ENCODE measurements around the gene CAGE1.

The CAGE1 gene

DNA sequence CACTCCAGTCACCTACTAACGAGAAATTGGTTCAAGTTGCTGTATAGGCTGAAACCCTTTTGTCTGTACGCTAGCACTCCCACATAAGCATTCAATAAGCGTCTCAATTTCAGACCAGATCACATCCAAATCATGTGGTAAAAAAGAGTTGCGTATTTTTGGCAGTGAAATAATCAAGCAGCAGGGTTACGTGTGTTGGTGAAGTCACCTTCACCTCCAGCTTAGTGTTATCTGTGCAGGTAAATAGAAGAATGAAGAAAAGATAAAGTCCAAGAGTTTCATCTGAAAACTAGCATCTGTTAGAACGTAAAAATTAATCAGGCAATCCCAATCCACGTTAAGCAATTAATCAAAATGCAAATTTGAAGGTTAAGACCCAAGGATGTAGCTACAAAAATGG is 87.8 kb downstream of the CAGE1 start:
- DNase-seq, result no peak

DNA sequence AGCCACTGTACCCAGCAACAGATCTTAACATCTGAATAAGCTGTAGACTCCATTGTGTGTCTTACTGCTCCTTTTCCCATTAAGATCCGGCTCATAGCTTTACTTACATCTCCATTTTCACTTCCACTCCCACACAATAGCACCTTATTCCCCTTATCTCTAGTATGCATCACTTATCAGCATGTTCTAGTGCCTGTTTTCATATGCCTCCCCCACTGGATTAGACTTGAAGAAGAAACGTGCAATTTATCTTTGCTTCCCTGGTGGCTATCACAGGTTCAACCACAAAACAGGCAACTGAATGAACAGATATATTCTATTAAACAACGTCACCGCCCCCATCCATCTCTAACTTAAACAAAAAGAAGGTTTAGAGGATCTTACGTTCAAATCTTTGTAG is 88.6 kb downstream of the CAGE1 start:
- DNase-seq, result no peak

DNA sequence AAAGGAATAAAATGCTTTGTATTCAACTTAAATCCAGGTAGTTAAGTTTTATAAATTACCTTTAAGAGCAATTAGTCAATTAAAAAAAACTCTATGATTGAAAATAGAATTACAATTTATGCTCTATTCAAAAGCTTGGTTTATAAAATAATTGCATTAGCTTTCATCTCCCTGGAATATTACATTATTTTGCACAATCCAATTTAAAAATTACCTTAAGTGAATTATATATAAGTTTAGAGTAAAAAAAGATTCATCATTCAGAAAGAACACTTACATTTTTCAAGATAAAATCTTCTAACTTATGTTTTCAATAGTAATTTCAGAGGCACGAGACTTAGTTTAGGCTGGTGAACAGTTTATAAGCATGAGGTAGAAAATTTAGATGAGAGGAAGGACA is 91.4 kb downstream of the CAGE1 start:
- DNase-seq, result no peak

DNA sequence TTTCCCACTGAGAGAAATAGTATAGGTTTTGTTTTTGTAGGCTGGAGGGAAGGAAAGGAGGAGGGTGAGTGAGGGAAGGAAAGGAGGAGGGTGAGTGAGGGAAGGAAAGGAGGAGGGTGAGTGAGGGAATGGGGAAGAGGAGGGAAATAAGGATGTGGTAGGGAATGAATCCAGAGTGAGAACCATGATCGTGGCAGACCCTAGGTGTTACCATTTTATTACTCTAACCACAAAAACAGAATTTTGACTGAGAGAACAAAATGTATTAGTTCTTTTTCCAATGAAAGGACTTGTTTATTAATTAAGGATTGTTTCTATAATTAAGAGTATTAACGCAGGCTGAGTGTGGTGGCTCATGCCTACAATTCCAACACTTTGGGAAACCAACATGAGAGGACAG is 92.9 kb downstream of the CAGE1 start:
- no peak for DNase-seq

DNA sequence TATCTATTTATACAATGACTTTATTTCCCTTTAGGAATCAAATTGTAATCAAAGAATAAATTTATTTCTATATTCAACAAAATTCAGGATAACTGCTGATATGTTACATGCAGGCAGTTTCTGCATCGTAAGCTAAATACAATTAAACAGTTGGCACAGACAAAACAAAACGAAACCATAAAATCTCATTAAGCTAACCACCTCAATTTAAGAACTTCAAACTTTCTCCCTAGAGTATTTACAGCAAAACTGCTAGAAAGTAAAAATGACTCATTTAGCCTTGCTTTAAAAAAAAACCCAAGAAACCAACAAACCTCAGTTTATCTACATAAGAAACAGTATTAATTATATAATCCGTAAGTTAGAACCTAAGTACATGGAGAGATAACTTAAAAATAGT is 93.6 kb downstream of the CAGE1 start:
- DNase-seq, result no peak

DNA sequence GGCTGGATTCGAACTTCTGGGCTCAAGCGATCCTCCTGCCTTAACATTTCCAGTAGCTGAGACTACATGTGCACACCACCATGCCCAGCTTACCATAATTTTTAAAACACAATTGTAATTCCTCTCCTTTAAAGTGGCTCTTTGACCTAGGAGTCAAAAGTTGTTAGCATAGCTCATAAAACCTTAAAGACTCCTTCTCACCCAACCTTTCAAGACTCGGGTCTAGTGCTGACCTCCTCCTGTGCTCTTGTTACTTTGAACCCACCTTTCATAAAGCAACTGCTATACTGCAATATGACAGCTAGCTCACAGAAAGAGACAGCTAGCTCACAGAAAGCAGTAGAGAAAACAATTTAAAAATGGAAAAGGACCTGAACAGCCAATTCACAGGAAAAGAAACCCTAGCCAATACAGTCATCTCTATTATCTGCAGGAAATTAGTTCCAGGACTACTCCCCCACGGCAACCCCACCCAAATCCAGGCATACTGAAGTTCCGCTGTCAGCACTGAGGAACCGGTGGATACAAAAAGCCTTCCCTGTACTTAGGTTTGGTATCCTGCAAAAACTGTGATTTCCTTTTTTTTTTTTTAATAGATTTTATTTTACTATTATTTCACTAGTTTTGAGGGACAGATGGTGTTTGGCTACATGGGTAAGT is 96.8 kb downstream of the CAGE1 start:
- DNase-seq, result no peak

DNA sequence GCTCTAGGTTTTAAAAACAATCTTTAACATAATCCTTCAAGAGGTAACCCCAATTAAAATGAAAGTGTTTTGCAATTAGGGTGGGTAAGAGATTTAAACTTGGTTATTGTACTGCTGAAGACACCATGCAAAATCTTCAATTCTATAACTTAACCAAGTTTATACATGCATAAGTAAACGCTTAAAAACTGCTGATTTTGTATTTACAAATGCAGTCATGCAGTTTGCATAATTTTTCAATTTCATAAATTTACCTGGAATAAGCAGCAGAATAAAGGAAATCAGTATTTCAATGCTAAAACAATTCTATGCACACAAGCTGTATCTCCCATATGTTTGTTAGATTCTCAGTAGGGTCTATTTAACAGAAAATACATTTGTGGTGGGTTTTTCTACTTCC is 99.5 kb downstream of the CAGE1 start:
- DNase-seq, result no peak

DNA sequence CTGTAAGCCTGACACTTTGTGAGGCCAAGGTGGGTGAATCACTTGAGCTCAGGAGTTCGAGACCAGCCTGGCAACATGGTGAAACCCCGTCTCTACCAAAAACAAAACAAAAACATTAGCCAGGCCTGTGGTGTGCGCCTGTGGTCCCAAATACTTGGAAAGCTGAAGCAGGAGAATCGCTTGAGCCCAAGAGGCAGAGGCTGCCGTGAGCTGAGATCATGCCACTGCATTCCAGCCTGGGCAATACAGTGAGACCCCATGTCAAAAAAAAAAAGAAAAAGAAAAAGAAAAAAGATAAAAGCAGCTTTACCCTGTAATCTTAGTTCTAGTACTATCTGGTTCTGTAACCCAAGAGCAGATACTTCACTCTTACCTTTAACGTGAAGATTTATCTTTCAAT is 104.1 kb downstream of the CAGE1 start:
- DNase-seq, result no peak

DNA sequence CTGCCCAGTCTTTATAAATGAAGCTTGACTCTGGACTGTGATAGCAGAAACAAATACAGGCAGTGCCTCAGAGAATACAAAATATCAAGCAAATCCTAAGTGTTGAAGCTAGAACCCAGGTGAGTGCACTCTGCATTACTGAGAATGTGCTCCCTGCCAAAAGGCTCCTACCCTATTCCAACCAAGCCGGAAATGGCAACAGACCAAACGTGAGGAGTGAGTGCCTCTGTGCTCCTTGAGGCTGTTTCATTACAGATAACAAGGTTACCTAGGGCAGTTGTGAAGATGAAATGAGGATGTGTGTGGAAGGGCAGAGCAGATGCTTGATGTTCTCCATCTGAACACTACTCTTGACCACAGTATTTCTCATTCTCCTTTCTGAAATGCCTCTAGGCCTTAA is 105.9 kb downstream of the CAGE1 start:
- DNase-seq, result no peak

DNA sequence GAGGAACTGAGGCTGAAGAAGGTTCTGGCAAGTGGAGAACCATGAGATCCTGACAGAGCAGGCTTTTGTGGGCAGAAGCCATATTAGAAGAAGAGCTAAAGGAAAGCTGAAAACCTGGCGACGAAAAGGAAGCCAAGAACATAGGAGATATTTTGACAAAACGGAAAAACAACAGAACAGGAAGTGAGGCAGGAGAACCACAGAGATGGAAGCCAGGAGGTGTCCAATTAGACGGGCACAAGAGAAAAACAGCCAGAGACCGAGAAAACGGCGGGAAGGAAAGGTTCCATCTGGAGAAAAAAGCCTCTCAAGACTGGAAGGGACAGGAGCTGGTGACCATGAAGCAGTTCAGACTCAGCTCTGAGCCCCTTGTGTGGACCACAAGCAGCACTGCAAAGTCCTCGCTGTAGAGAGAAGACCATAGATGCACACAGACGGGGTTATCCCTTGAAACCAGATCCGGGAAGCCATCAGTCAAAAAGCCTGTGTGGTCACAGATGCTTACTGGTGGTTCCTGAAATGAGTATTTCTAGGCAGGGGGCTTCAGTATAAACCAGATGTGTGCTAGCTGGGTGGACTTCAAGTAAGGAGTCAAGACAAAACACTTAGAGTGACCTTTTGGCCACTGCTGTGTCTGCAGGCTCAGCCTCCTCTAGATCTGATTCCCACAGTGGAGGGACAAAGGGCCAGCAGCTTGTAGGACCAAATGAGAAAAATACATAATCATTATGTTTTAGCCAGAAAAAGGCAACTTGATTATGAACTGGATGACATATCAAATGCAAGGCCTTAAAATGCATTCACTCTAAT is 107.2 kb downstream of the CAGE1 start:
- no peak for DNase-seq
